Measurements from ENCODE around the gene PCDH18. TPM values are rescaled to one million over a fixed set of nuclear protein-coding genes. Genes with fewer than 3 reads are reported as not detected.
A peak's percentile ranks its signal among the peaks of the same experiment; 100 is the strongest.

PCDH18 gene
- total RNA-seq, 1 donor from 2014 or later = 4.9 TPM

- Histone ChIP-seq H3K4me2 (ENCODE audit: low read length) (no peak overlapping the region), H4K20me1 (ENCODE audit: insufficient read depth, low read length) (no peaks in the 10 kb centered on the region), H3K79me2 (ENCODE audit: insufficient read depth, low read length) (no peaks in the 10 kb centered on the region), H3K36me3 (ENCODE audit: insufficient read depth, low read length) (no peaks in the 10 kb centered on the region), H3K27ac (ENCODE audit: low read depth, low read length) (no peak overlapping the region), H3K9ac (ENCODE audit: low read length) (no peak overlapping the region), H3K27me3 (ENCODE audit: insufficient read depth, low read length) (no peaks in the 10 kb centered on the region), H3K4me3 (ENCODE audit: insufficient read depth, low read depth, low read length) (no peak overlapping the region), H3K4me1 (ENCODE audit: insufficient read depth, low read length) (no peaks in the 10 kb centered on the region), H2AFZ (ENCODE audit: low read depth, low read length) (no peak overlapping the region), H3K9me3 (ENCODE audit: insufficient read depth, low read depth, low read length) (no peaks in the 10 kb centered on the region)
- H3K9me3 Mint-ChIP-seq (ENCODE audit: unreplicated experiment) = peaks cover 8% of the 10 kb centered on the region
- no peak overlapping the region for H3K27ac Mint-ChIP-seq (ENCODE audit: unreplicated experiment)
- H3K4me1 Mint-ChIP-seq (ENCODE audit: low read depth, unreplicated experiment) = peaks cover 3% of the 10 kb centered on the region
- H3K4me3 Mint-ChIP-seq (ENCODE audit: unreplicated experiment) = no peak overlapping the region
- no peaks in the 10 kb centered on the region for H3K36me3 Mint-ChIP-seq (ENCODE audit: low read depth, unreplicated experiment)
- H3K27me3 Mint-ChIP-seq (ENCODE audit: low read depth, unreplicated experiment) = peaks cover 3% of the 10 kb centered on the region
- FAIRE-seq (no peak), DNase-seq (ENCODE audit: low read depth) (no peak)
- TF ChIP-seq CTCF (IDR thresholded peaks at IDR 0.05; ENCODE audit: insufficient read depth, low read depth, low read length) = no peak
- TF ChIP-seq EZH2 (IDR thresholded peaks at IDR 0.05; ENCODE audit: insufficient read depth, low read length) = no peak
Observed at GRCh38 chr4:137476345-137476744, 55.9 kb downstream of the PCDH18 start.

GRCh38 chr4:137474711-137475301 is 57.5 kb downstream of the PCDH18 start:
- no peaks in the 10 kb centered on the region for H4K20me1 ChIP-seq (ENCODE audit: insufficient read depth, low read length)
- TF ChIP-seq EZH2 (IDR thresholded peaks at IDR 0.05; ENCODE audit: insufficient read depth, low read length) (no peak), CTCF (IDR thresholded peaks at IDR 0.05; ENCODE audit: insufficient read depth, low read depth, low read length) (no peak)
- no peak overlapping the region for H3K4me2 ChIP-seq (ENCODE audit: low read length)
- H3K27ac ChIP-seq (ENCODE audit: low read depth, low read length) = no peak overlapping the region
- peak; percentile 25 for DNase-seq (ENCODE audit: low read depth)
- Mint-ChIP-seq H3K4me3 (ENCODE audit: unreplicated experiment) (no peak overlapping the region), H3K27ac (ENCODE audit: unreplicated experiment) (no peak overlapping the region), H3K27me3 (ENCODE audit: low read depth, unreplicated experiment) (no peaks in the 10 kb centered on the region), H3K4me1 (ENCODE audit: low read depth, unreplicated experiment) (peaks cover 6% of the 10 kb centered on the region), H3K9me3 (ENCODE audit: unreplicated experiment) (peaks cover 7% of the 10 kb centered on the region), H3K36me3 (ENCODE audit: low read depth, unreplicated experiment) (no peaks in the 10 kb centered on the region)
- H3K9me3 ChIP-seq (ENCODE audit: insufficient read depth, low read depth, low read length) = no peaks in the 10 kb centered on the region
- H2AFZ ChIP-seq (ENCODE audit: low read depth, low read length) = no peak overlapping the region
- no peak for FAIRE-seq
- no peak overlapping the region for H3K9ac ChIP-seq (ENCODE audit: low read length)
- H3K4me3 ChIP-seq (ENCODE audit: insufficient read depth, low read depth, low read length) = no peak overlapping the region
- H3K4me1 ChIP-seq (ENCODE audit: insufficient read depth, low read length) = no peaks in the 10 kb centered on the region
- H3K79me2 ChIP-seq (ENCODE audit: insufficient read depth, low read length) = no peaks in the 10 kb centered on the region
- no peaks in the 10 kb centered on the region for H3K36me3 ChIP-seq (ENCODE audit: insufficient read depth, low read length)
- no peaks in the 10 kb centered on the region for H3K27me3 ChIP-seq (ENCODE audit: insufficient read depth, low read length)

- H3K4me1 ChIP-seq (ENCODE audit: insufficient read depth, low read length) = no peaks in the 10 kb centered on the region
- peak; percentile 19 for DNase-seq (ENCODE audit: low read depth)
Observed at GRCh38 chr4:137471895-137472294, 60.4 kb downstream of the PCDH18 start.

More at GRCh38 chr4:137471895-137472294, 60.4 kb downstream of the PCDH18 start:
- H3K4me3 ChIP-seq (ENCODE audit: insufficient read depth, low read depth, low read length) = no peak overlapping the region
- Mint-ChIP-seq H3K9me3 (ENCODE audit: unreplicated experiment) (peaks cover 4% of the 10 kb centered on the region), H3K4me3 (ENCODE audit: unreplicated experiment) (no peak overlapping the region), H3K27me3 (ENCODE audit: low read depth, unreplicated experiment) (no peaks in the 10 kb centered on the region), H3K36me3 (ENCODE audit: low read depth, unreplicated experiment) (no peaks in the 10 kb centered on the region), H3K27ac (ENCODE audit: unreplicated experiment) (no peak overlapping the region), H3K4me1 (ENCODE audit: low read depth, unreplicated experiment) (peaks cover 6% of the 10 kb centered on the region)
- FAIRE-seq = no peak
- H3K27me3 ChIP-seq (ENCODE audit: insufficient read depth, low read length) = no peaks in the 10 kb centered on the region
- no peak overlapping the region for H3K4me2 ChIP-seq (ENCODE audit: low read length)
- H3K27ac ChIP-seq (ENCODE audit: low read depth, low read length) = no peak overlapping the region
- no peaks in the 10 kb centered on the region for H3K9me3 ChIP-seq (ENCODE audit: insufficient read depth, low read depth, low read length)
- no peak overlapping the region for H3K9ac ChIP-seq (ENCODE audit: low read length)
- no peaks in the 10 kb centered on the region for H3K79me2 ChIP-seq (ENCODE audit: insufficient read depth, low read length)
- no peaks in the 10 kb centered on the region for H4K20me1 ChIP-seq (ENCODE audit: insufficient read depth, low read length)
- no peaks in the 10 kb centered on the region for H3K36me3 ChIP-seq (ENCODE audit: insufficient read depth, low read length)
- TF ChIP-seq CTCF (IDR thresholded peaks at IDR 0.05; ENCODE audit: insufficient read depth, low read depth, low read length) (no peak), EZH2 (IDR thresholded peaks at IDR 0.05; ENCODE audit: insufficient read depth, low read length) (no peak)
- H2AFZ ChIP-seq (ENCODE audit: low read depth, low read length) = no peak overlapping the region

Data from astrocyte (in vitro differentiated cells and primary cell).